Testis (tissue), 3 donors: ENCODE data around the gene LRRN1. TPM values are rescaled to one million over a fixed set of nuclear protein-coding genes. Genes with fewer than 3 reads are reported as not detected.
"Not testable (repeated sequence)": the region's sequence is repeated elsewhere in the genome, so short reads cannot be mapped to it uniquely, and the experiment has no call there.

Experiments used
- DNase-seq: peaks from one replicate; pipeline ENCODE4 v3.0.0-alpha.2; 2019
- H3K27ac ChIP-seq, 2 donors: fragments of 200-600 bp; sonication (generic); one replicate each; pipeline ENCODE4 v1.5.1; 2019
- H3K27me3 ChIP-seq: fragments of 200-600 bp; sonication (generic); one replicate; pipeline ENCODE4 v1.5.1; 2019
- H3K36me3 ChIP-seq: fragments of 200-600 bp; sonication (generic); one replicate; pipeline ENCODE4 v1.5.1; 2017; ENCODE audit warnings: low read depth; ENCODE audit errors: missing control alignments
- H3K4me1 ChIP-seq: fragments of 200-600 bp; sonication (generic); one replicate; pipeline ENCODE4 v1.5.1; 2019
- H3K4me3 ChIP-seq, 2 donors: fragments of 200-600 bp; sonication (generic); one replicate each; pipeline ENCODE4 v1.5.1; 2017 to 2019
- H3K9me3 ChIP-seq: fragments of 200-600 bp; sonication (generic); one replicate; pipeline ENCODE4 v1.5.1; 2017
- POLR2A ChIP-seq: fragments of 450-650 bp; IDR thresholded peaks from one replicate; pipeline ENCODE4 v1.6.1; 2017; ENCODE audit warnings: antibody characterized with exemption, mild to moderate bottlenecking, moderate library complexity
- WGBS, 2 donors: methylation state at CpG; one replicate each; pipeline ENCODE4 v1.1.5; 2018; 5-methylcytosine and 5-hydroxymethylcytosine counted together
- intact Hi-C: fragments of 100-400 bp; cut with DNase I; formaldehyde crosslinking; loops from one replicate; pipeline ENCODE4 v1.15.1; 2023; ENCODE audit warnings: low total_unique reads
- polyA plus RNA-seq: library from polyadenylated mRNA; stranded (reverse); fragments of 350-450 nt; fragmentation: Illumina TruSeq; extraction: RNeasy Lipid Tissue Mini Kit (QIAGEN cat#74804); gene quantifications from one replicate; pipeline ENCODE4 v1.2.3, GENCODE V29; 2014; ENCODE audit warnings: low read depth, low replicate concordance; ENCODE audit not compliant: insufficient read depth
- total RNA-seq, 2 donors: library from RNA; depleted of rRNA; stranded (reverse); fragments of >200 nt; gene quantifications; one replicate each; pipeline ENCODE4 v1.2.3, GENCODE V29; 2016
- TF ChIP-seq, protein P1 (sequence below), 3 experiments: fragments of 450-650 bp in 2 of 3; fragments of 200-600 bp in 1 of 3; sonication (generic) in 1 of 3; IDR thresholded peaks; one replicate each; pipeline ENCODE4 v1.5.1; 2016 to 2019; ENCODE audit warnings: antibody characterized with exemption in 3 of 3, mild to moderate bottlenecking in 2 of 3, moderate library complexity in 1 of 3

Gene LRRN1
- total and polyA plus RNA-seq, 3 donors from 2014 or later: 24.5 to 58.9 (median 51.3) TPM

DNA sequence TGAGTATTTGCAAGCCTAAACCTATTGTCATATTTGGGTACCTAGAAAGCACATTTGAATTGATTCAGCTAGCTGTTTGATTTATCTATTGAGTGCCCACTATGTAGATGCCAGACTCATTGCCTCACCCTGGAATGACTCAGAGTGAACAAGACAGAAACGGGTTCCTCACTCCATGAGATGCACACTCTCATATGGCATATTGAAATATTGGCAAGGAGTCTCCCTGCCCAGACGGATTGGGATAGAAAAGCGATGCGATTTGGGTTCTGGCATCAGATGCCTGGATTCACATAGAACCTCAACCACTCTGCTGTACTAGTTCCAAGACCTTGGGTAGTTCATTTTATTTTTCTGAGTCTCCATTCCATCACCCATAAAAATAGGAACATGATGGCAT lies 22.5 kb downstream of the LRRN1 start:
- TF ChIP-seq, protein P1, sequence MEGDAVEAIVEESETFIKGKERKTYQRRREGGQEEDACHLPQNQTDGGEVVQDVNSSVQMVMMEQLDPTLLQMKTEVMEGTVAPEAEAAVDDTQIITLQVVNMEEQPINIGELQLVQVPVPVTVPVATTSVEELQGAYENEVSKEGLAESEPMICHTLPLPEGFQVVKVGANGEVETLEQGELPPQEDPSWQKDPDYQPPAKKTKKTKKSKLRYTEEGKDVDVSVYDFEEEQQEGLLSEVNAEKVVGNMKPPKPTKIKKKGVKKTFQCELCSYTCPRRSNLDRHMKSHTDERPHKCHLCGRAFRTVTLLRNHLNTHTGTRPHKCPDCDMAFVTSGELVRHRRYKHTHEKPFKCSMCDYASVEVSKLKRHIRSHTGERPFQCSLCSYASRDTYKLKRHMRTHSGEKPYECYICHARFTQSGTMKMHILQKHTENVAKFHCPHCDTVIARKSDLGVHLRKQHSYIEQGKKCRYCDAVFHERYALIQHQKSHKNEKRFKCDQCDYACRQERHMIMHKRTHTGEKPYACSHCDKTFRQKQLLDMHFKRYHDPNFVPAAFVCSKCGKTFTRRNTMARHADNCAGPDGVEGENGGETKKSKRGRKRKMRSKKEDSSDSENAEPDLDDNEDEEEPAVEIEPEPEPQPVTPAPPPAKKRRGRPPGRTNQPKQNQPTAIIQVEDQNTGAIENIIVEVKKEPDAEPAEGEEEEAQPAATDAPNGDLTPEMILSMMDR (IDR thresholded peaks at IDR 0.05): no peak
- no peak for TF ChIP-seq POLR2A
- Histone ChIP-seq H3K36me3 (no peaks in the 10 kb centered on the region), H3K27ac (no peak overlapping the region), H3K4me3 (no peak overlapping the region), H3K27me3 (no peaks in the 10 kb centered on the region), H3K9me3 (no peaks in the 10 kb centered on the region), H3K4me1 (peaks cover 6% of the 10 kb centered on the region)
- DNase-seq: no peak
- intact Hi-C loops: no loop called here
- WGBS, 2 donors: 88 to 95% methylated on average over 4 of the region's 4 CpGs

DNA sequence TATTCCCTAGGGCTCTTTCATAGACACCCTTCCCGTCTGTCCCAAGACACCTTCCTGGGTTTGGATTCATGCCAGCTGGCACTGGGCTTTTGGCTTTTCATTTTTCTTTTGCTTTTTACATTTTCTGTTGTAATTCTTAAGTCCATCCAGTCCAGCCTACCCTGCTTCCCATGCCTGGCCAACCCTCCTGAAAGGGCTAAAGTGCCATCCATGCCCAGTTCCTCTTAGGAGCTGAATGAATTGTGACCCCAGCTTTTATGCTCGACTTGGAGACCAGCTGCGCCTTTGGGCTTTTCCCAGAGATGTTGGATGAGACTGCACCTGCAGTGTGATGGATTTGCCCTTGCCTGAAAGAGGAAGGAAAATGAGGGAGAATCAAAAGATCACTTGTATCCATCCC lies 25.8 kb downstream of the LRRN1 start:
- H3K27ac ChIP-seq: no peak overlapping the region

DNA sequence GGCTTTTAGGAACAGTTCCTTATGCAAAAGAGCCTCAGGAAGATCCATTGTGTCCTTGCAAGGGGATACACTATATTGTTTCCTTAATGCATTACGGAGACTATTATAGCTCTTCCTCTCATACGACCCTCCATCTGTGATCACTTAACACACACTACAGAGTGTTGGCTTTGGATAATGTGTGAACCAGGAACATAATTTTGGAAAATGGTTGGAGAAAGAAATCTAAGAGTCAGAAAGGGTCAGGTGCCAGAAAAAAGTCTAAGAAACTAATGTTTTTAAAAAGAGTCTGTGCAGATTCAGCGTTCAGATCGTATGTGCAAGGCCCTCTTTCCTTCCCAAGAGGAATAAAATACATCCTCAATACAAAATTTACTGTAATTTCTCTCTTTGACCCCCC lies 27.3 kb downstream of the LRRN1 start:
- DNase-seq: no peak
- Histone ChIP-seq H3K4me1 (peaks cover 6% of the 10 kb centered on the region), H3K9me3 (no peaks in the 10 kb centered on the region), H3K36me3 (no peaks in the 10 kb centered on the region), H3K27me3 (no peaks in the 10 kb centered on the region), H3K27ac (no peak overlapping the region), H3K4me3 (no peak overlapping the region)
- TF ChIP-seq POLR2A: no peak
- TF ChIP-seq, protein P1 (IDR thresholded peaks at IDR 0.05): no peak
- WGBS, 2 donors: 44 to 46% methylated on average over 4 of the region's 4 CpGs
- intact Hi-C loops: no loop called here

More for the DNA sequence above, 25.8 kb downstream of the LRRN1 start:
- H3K4me1 ChIP-seq: peaks cover 6% of the 10 kb centered on the region
- DNase-seq: no peak
- 66 to 68% methylated on average over 3 of the region's 3 CpGs for WGBS, 2 donors
- no peaks in the 10 kb centered on the region for H3K36me3 ChIP-seq
- intact Hi-C loops: no loop called here
- no peak overlapping the region for H3K4me3 ChIP-seq
- no peaks in the 10 kb centered on the region for H3K27me3 ChIP-seq
- no peaks in the 10 kb centered on the region for H3K9me3 ChIP-seq
- TF ChIP-seq, protein P1 (IDR thresholded peaks at IDR 0.05): no peak
- no peak for TF ChIP-seq POLR2A

DNA sequence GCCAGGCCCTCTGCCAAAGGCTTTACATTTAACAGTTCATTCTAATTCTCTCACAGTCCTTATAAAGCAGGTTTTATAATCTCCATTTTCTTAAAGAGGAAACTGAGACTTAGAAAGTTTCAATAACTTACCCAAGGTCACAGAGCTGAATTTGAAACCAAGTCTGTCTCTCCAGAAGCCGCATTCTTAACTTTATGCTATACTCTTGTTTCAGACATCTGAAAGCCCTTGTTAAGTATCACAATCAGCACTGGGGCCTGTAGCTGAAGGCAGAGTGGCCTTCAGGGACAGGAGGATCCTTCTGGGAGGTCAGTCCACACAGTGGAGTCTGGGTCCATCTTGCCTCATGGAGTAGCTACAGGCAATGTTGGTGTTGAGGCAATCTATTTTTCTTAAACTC lies 27.9 kb downstream of the LRRN1 start:
- WGBS, 2 donors: 81 to 82% methylated on average over 1 of the region's 1 CpG
- Histone ChIP-seq H3K36me3 (no peaks in the 10 kb centered on the region), H3K27ac (no peak overlapping the region), H3K9me3 (no peaks in the 10 kb centered on the region), H3K4me1 (peaks cover 6% of the 10 kb centered on the region), H3K27me3 (no peaks in the 10 kb centered on the region), H3K4me3 (no peak overlapping the region)
- intact Hi-C loops: no loop called here
- TF ChIP-seq POLR2A: no peak
- TF ChIP-seq, protein P1 (IDR thresholded peaks at IDR 0.05): no peak
- DNase-seq: no peak

DNA sequence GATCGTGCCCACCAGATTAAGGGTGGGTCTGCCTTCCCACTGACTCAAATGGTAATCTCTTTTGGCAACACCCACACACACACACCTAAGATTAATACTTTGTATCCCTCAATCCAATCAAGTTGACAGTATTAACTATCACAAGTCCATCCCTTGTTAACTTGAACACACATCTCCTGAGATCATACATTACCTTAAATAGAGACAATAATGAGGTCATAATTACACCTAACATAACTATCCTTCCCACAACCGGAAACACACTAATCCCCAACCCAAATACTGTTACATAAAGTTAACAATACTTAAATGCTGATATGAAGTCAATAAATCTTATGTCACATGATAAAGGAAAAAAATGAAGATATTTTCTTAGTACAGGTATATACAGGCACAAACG lies 29.2 kb downstream of the LRRN1 start:
- 83% methylated on average over 3 of the region's 3 CpGs for WGBS, 2 donors
- H3K36me3 ChIP-seq, intact Hi-C loops, H3K27ac ChIP-seq, H3K9me3 ChIP-seq, H3K27me3 ChIP-seq, DNase-seq, H3K4me1 ChIP-seq, H3K4me3 ChIP-seq: not testable (repeated sequence)
